Breast epithelium (tissue), 3 donors: ENCODE measurements around the gene RBPMS2.

Experiments used
- POLR2A ChIP-seq: fragments of 450-650 bp; IDR thresholded peaks from one replicate; pipeline ENCODE4 v1.6.1; 2016; ENCODE audit warnings: antibody characterized with exemption, mild to moderate bottlenecking, moderate library complexity
- POLR2AphosphoS5 ChIP-seq, 3 donors: sonication (generic); formaldehyde crosslinking; IDR thresholded peaks; one replicate each; pipeline ENCODE4 v1.6.1; 2017; ENCODE audit warnings: antibody characterized with exemption in 3 of 3
- TF ChIP-seq, protein P1 (sequence below), 3 donors: fragments of 450-650 bp; IDR thresholded peaks; one replicate each; pipeline ENCODE4 v1.5.1; 2016 to 2017; ENCODE audit warnings: antibody characterized with exemption in 3 of 3, mild to moderate bottlenecking in 3 of 3, moderate library complexity in 3 of 3

DNA sequence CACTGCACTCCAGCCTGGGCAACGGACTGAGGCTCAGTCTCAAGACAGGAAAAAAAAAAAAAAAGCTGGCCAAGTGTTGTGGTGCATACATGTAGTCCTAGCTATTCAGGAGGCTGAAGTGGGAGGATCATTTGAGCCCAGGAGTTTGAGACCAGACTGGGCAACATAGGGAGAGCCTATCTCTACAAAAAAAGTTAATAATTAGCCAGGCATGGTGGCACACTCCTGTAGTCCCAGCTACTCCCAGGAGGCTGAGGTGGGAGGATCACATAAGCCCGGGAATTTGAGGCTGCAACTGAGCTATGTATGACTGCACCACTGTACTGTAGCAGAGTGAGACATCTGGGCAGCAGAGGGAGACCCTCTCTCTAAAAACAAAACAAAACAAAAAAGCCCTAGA is 58.9 kb downstream of the RBPMS2 start:
- TF ChIP-seq, protein P1, sequence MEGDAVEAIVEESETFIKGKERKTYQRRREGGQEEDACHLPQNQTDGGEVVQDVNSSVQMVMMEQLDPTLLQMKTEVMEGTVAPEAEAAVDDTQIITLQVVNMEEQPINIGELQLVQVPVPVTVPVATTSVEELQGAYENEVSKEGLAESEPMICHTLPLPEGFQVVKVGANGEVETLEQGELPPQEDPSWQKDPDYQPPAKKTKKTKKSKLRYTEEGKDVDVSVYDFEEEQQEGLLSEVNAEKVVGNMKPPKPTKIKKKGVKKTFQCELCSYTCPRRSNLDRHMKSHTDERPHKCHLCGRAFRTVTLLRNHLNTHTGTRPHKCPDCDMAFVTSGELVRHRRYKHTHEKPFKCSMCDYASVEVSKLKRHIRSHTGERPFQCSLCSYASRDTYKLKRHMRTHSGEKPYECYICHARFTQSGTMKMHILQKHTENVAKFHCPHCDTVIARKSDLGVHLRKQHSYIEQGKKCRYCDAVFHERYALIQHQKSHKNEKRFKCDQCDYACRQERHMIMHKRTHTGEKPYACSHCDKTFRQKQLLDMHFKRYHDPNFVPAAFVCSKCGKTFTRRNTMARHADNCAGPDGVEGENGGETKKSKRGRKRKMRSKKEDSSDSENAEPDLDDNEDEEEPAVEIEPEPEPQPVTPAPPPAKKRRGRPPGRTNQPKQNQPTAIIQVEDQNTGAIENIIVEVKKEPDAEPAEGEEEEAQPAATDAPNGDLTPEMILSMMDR (IDR thresholded peaks at IDR 0.05): no peak
- TF ChIP-seq POLR2AphosphoS5 (IDR thresholded peaks at IDR 0.05) (no peak), POLR2A (no peak)
